ENCODE data around the gene ROBO2. TPM values are rescaled to one million over a fixed set of nuclear protein-coding genes. Genes with fewer than 3 reads are reported as not detected.

The ROBO2 gene
- polyA plus RNA-seq, 2 of the 4 experiments (the other 2 are of a cell fraction): 0.04 TPM; not detected in 1

DNA sequence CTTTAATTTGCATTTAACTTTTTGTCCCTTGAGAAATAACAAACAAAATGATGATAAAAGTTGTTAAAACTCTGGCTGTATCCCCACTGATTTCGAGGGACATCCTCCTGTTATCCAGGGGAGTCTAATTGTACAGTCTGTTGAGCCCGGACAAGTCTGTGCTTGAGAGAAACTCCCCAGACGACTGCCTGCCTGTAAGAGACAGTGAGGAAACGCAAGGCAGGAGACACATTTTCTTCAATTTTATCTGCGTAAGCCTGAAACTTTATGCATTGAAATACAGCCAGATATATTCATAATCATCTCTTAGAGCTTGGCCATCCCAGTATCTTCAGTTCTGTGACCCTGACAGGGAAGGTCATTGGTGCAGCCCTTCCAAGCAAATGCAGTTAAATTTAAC, 97.7 kb downstream of the ROBO2 start:
- DNase-seq (ENCODE audit: low read depth in 1 of 2, low spot score in 1 of 2) (no peak), ATAC-seq (no peak), FAIRE-seq (no peak)
- ChIA-PET POLR2A (no interaction called here), CTCF (interaction anchor here (0.6 kb wide), 1 partner anchor 549 kb away, joined by 3 read pairs; no protein-coding TSS in a partner anchor)
- 17% methylated on average over 5 of the region's 5 CpGs for WGBS (ENCODE audit: missing lambda C conversion rate)
- Histone ChIP-seq H3K9me3 (no peaks in the 10 kb centered on the region; the same call in 2 of the 3 replicates), H3K4me3 (no peak overlapping the region), H3K4me1 (no peaks in the 10 kb centered on the region), H3K4me2 (no peak overlapping the region), H3K27ac (no peak overlapping the region)
- TF ChIP-seq TFCP2L1 (CRISPR knock-in tag; IDR thresholded peaks at IDR 0.05): no peak
- TF ChIP-seq, protein P1, sequence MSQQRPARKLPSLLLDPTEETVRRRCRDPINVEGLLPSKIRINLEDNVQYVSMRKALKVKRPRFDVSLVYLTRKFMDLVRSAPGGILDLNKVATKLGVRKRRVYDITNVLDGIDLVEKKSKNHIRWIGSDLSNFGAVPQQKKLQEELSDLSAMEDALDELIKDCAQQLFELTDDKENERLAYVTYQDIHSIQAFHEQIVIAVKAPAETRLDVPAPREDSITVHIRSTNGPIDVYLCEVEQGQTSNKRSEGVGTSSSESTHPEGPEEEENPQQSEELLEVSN (IDR thresholded peaks at IDR 0.05; ENCODE audit: borderline replicate concordance, low read depth): no peak
- TF ChIP-seq PBX3 (IDR thresholded peaks at IDR 0.05): no peak
- no peak for TF ChIP-seq RAD21 (conservative IDR thresholded peaks at IDR 0.05 in 1 of 2, IDR thresholded peaks at IDR 0.05 in 1 of 2)
- no peak for TF ChIP-seq ZNF302 (CRISPR knock-in tag; IDR thresholded peaks at IDR 0.05)
- no peak for TF ChIP-seq PHF8 (IDR thresholded peaks at IDR 0.05; ENCODE audit: borderline replicate concordance, low read depth)
- TF ChIP-seq ZSCAN20 (CRISPR knock-in tag; IDR thresholded peaks at IDR 0.05): no peak
- TF ChIP-seq RCOR1 (IDR thresholded peaks at IDR 0.05; ENCODE audit: low read depth, low read length): no peak
- TF ChIP-seq KDM1A (IDR thresholded peaks at IDR 0.05; ENCODE audit: low read depth): no peak
- TF ChIP-seq HES2 (IDR thresholded peaks at IDR 0.05): no peak
- no peak for TF ChIP-seq HDAC2 (IDR thresholded peaks at IDR 0.05)
- TF ChIP-seq HOXA7 (CRISPR knock-in tag; IDR thresholded peaks at IDR 0.05): no peak
- TF ChIP-seq CBX2 (IDR thresholded peaks at IDR 0.05; ENCODE audit: borderline replicate concordance, low read depth): no peak
- no peak for TF ChIP-seq MAZ (IDR thresholded peaks at IDR 0.05; ENCODE audit: borderline replicate concordance, low read depth, low read length)
- TF ChIP-seq KDM5A (IDR thresholded peaks at IDR 0.05): no peak
- TF ChIP-seq ZFP36 (IDR thresholded peaks at IDR 0.05; ENCODE audit: borderline replicate concordance, partially characterized antibody): no peak
- TF ChIP-seq ESRRA (IDR thresholded peaks at IDR 0.05; ENCODE audit: borderline replicate concordance, low read length): no peak
- TF ChIP-seq MAFK (IDR thresholded peaks at IDR 0.05; ENCODE audit: partially characterized antibody): no peak
- no peak for TF ChIP-seq MYC (IDR thresholded peaks at IDR 0.05; ENCODE audit: borderline replicate concordance, low read length)
- no peak for TF ChIP-seq EHMT2 (IDR thresholded peaks at IDR 0.05; ENCODE audit: low read depth)

DNA sequence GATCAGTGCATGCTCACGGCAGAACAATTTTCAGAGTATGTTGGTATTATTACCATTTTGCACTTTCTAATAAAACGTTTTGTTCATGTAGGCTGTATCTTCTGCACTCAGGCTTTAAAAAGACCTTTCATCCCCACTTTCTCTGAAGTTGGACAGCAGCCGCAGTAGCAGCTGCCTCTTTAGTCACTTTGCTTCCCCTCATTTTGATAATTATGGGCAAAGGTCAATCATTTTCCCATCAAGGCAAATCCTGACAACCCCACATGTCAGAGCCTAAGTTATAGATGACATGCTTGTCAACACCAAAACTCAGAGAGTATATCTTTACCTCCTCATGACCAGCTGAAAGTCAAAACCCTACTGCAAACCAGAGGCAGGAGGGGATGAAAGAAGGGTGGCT, 99.7 kb downstream of the ROBO2 start:
- WGBS (ENCODE audit: missing lambda C conversion rate): 15% methylated on average over 3 of the region's 3 CpGs
- Histone ChIP-seq H3K4me2 (no peak overlapping the region), H3K9me3 (no peaks in the 10 kb centered on the region), H3K4me3 (no peak overlapping the region), H3K4me1 (no peaks in the 10 kb centered on the region), H3K27ac (no peak overlapping the region)
- CTCF ChIA-PET: no interaction called here
- TF ChIP-seq GATA3 (IDR thresholded peaks at IDR 0.05; ENCODE audit: borderline replicate concordance) (no peak), ESRRA (IDR thresholded peaks at IDR 0.05; ENCODE audit: borderline replicate concordance, low read length) (no peak), ELK1 (IDR thresholded peaks at IDR 0.05; ENCODE audit: low read depth, low read length) (no peak), ZSCAN20 (CRISPR knock-in tag; IDR thresholded peaks at IDR 0.05) (no peak), FOSB (CRISPR knock-in tag; IDR thresholded peaks at IDR 0.05) (no peak), ZC3H11A (IDR thresholded peaks at IDR 0.05) (no peak), RFX5 (IDR thresholded peaks at IDR 0.05) (no peak), MAZ (IDR thresholded peaks at IDR 0.05; ENCODE audit: borderline replicate concordance, low read depth, low read length) (no peak), REST (IDR thresholded peaks at IDR 0.05) (no peak), POLR2A (IDR thresholded peaks at IDR 0.05; ENCODE audit: low read length) (no peak), SREBF2 (IDR thresholded peaks at IDR 0.05) (no peak), RCOR1 (IDR thresholded peaks at IDR 0.05; ENCODE audit: low read depth, low read length) (no peak), ATOH8 (CRISPR knock-in tag; IDR thresholded peaks at IDR 0.05; ENCODE audit: low read depth) (no peak), EP300 (IDR thresholded peaks at IDR 0.05) (no peak)
- TF ChIP-seq, protein P2, sequence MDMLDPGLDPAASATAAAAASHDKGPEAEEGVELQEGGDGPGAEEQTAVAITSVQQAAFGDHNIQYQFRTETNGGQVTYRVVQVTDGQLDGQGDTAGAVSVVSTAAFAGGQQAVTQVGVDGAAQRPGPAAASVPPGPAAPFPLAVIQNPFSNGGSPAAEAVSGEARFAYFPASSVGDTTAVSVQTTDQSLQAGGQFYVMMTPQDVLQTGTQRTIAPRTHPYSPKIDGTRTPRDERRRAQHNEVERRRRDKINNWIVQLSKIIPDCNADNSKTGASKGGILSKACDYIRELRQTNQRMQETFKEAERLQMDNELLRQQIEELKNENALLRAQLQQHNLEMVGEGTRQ (IDR thresholded peaks at IDR 0.05): no peak
- POLR2A ChIA-PET: no interaction called here
- FAIRE-seq (no peak), DNase-seq (ENCODE audit: low read depth in 1 of 2, low spot score in 1 of 2) (no peak), ATAC-seq (no peak)
